ENCODE results near the gene TEX12.
"Not testable (repeated sequence)": the region's sequence is repeated elsewhere in the genome, so short reads cannot be mapped to it uniquely, and the experiment has no call there.

The TEX12 gene

GRCh38 chr11:112178936-112179335 lies 11.8 kb downstream of the TEX12 start:
- H3K4me3 Mint-ChIP-seq, result no peak overlapping the region
- ATAC-seq, result no peak
- peaks cover 19% of the 10 kb centered on the region for H3K4me1 Mint-ChIP-seq
- no peaks in the 10 kb centered on the region for H3K36me3 Mint-ChIP-seq
- DNase-seq (ENCODE audit: low spot score in 2 of 2), result no peak
- H3K27ac Mint-ChIP-seq, result no peak overlapping the region
- no peaks in the 10 kb centered on the region for H3K9me3 Mint-ChIP-seq

GRCh38 chr11:112179601-112180000 lies 12.4 kb downstream of the TEX12 start:
- Mint-ChIP-seq H3K9me3 (no peaks in the 10 kb centered on the region), H3K27ac (no peak overlapping the region), H3K4me3 (no peak overlapping the region), H3K4me1 (peaks cover 17% of the 10 kb centered on the region), H3K36me3 (no peaks in the 10 kb centered on the region)
- DNase-seq (ENCODE audit: low spot score in 2 of 2), result no peak
- peak; percentile 60 for ATAC-seq

- H3K9me3 Mint-ChIP-seq, result no peaks in the 10 kb centered on the region
- H3K4me3 Mint-ChIP-seq, result no peak overlapping the region
- ATAC-seq, result no peak
- no peak for DNase-seq (ENCODE audit: low spot score in 2 of 2)
- no peak overlapping the region for H3K27ac Mint-ChIP-seq
- H3K4me1 Mint-ChIP-seq, result peaks cover 7% of the 10 kb centered on the region
- no peaks in the 10 kb centered on the region for H3K36me3 Mint-ChIP-seq
These were observed 15.7 kb downstream of the TEX12 start for GRCh38 chr11:112182867-112183266.

- H3K27ac Mint-ChIP-seq, result no peak overlapping the region
- H3K9me3 Mint-ChIP-seq, result no peaks in the 10 kb centered on the region
- H3K36me3 Mint-ChIP-seq, result no peaks in the 10 kb centered on the region
- no peaks in the 10 kb centered on the region for H3K4me1 Mint-ChIP-seq
- ATAC-seq (no peak), DNase-seq (ENCODE audit: low spot score in 2 of 2) (no peak)
- H3K4me3 Mint-ChIP-seq, result no peak overlapping the region
These were observed 18.7 kb downstream of the TEX12 start for GRCh38 chr11:112185883-112186282.

- DNase-seq (ENCODE audit: low spot score in 2 of 2) (no peak), ATAC-seq (no peak)
- Mint-ChIP-seq H3K9me3 (no peaks in the 10 kb centered on the region), H3K27ac (no peak overlapping the region), H3K4me3 (no peak overlapping the region), H3K4me1 (no peaks in the 10 kb centered on the region), H3K36me3 (no peaks in the 10 kb centered on the region)
These were observed 19.1 kb downstream of the TEX12 start for GRCh38 chr11:112186304-112186703.

- not testable (repeated sequence) for ATAC-seq, H3K4me3 Mint-ChIP-seq
These were observed 27.9 kb downstream of the TEX12 start for GRCh38 chr11:112195113-112195512.

GRCh38 chr11:112195951-112196351 lies 28.8 kb downstream of the TEX12 start:
- no peak for DNase-seq (ENCODE audit: low spot score in 2 of 2)
- ATAC-seq, result no peak
- H3K4me3 Mint-ChIP-seq, result no peak overlapping the region
- no peaks in the 10 kb centered on the region for H3K4me1 Mint-ChIP-seq
- no peaks in the 10 kb centered on the region for H3K9me3 Mint-ChIP-seq
- H3K36me3 Mint-ChIP-seq, result no peaks in the 10 kb centered on the region
- H3K27ac Mint-ChIP-seq, result no peak overlapping the region

More at GRCh38 chr11:112195113-112195512, 27.9 kb downstream of the TEX12 start:
- DNase-seq (ENCODE audit: low spot score in 2 of 2); H3K9me3 Mint-ChIP-seq; H3K36me3 Mint-ChIP-seq; H3K4me1 Mint-ChIP-seq; H3K27ac Mint-ChIP-seq: not testable (repeated sequence)

- DNase-seq (ENCODE audit: low spot score in 2 of 2) (no peak), ATAC-seq (no peak)
- Mint-ChIP-seq H3K36me3 (no peaks in the 10 kb centered on the region), H3K27ac (no peak overlapping the region), H3K4me3 (no peak overlapping the region), H3K4me1 (no peaks in the 10 kb centered on the region), H3K9me3 (no peaks in the 10 kb centered on the region)
These were observed 29.4 kb downstream of the TEX12 start for GRCh38 chr11:112196519-112197087.

- H3K9me3 Mint-ChIP-seq; H3K4me1 Mint-ChIP-seq; H3K36me3 Mint-ChIP-seq; H3K4me3 Mint-ChIP-seq; ATAC-seq; H3K27ac Mint-ChIP-seq; DNase-seq (ENCODE audit: low spot score in 2 of 2): not testable (repeated sequence)
These were observed 31.9 kb downstream of the TEX12 start for GRCh38 chr11:112199101-112199500.

- H3K4me3 Mint-ChIP-seq, result no peak overlapping the region
- H3K9me3 Mint-ChIP-seq, result no peaks in the 10 kb centered on the region
- H3K4me1 Mint-ChIP-seq, result no peaks in the 10 kb centered on the region
- ATAC-seq, result no peak
- H3K27ac Mint-ChIP-seq, result no peak overlapping the region
- DNase-seq (ENCODE audit: low spot score in 2 of 2), result no peak
- no peaks in the 10 kb centered on the region for H3K36me3 Mint-ChIP-seq
These were observed 33.1 kb downstream of the TEX12 start for GRCh38 chr11:112200252-112200651.

- DNase-seq (ENCODE audit: low spot score in 2 of 2) (no peak), ATAC-seq (no peak)
- Mint-ChIP-seq H3K9me3 (no peaks in the 10 kb centered on the region), H3K4me3 (no peak overlapping the region), H3K4me1 (peaks cover 2% of the 10 kb centered on the region), H3K36me3 (no peaks in the 10 kb centered on the region), H3K27ac (no peak overlapping the region)
These were observed 38.9 kb downstream of the TEX12 start for GRCh38 chr11:112206071-112206470.

GRCh38 chr11:112210890-112211289 lies 43.7 kb downstream of the TEX12 start:
- no peak overlapping the region for H3K4me3 Mint-ChIP-seq
- ATAC-seq (no peak), DNase-seq (ENCODE audit: low spot score in 2 of 2) (no peak)
- H3K4me1 Mint-ChIP-seq, result peaks cover 15% of the 10 kb centered on the region
- no peaks in the 10 kb centered on the region for H3K9me3 Mint-ChIP-seq
- H3K36me3 Mint-ChIP-seq, result no peaks in the 10 kb centered on the region
- H3K27ac Mint-ChIP-seq, result no peak overlapping the region

- Mint-ChIP-seq H3K4me1 (peaks cover 15% of the 10 kb centered on the region), H3K4me3 (no peak overlapping the region), H3K27ac (no peak overlapping the region), H3K9me3 (no peaks in the 10 kb centered on the region), H3K36me3 (no peaks in the 10 kb centered on the region)
- no peak for DNase-seq (ENCODE audit: low spot score in 2 of 2)
- peak; percentile 67 for ATAC-seq
These were observed 44.4 kb downstream of the TEX12 start for GRCh38 chr11:112211536-112211935.

- Mint-ChIP-seq H3K4me3 (no peak overlapping the region), H3K4me1 (peaks cover 15% of the 10 kb centered on the region), H3K9me3 (no peaks in the 10 kb centered on the region), H3K36me3 (no peaks in the 10 kb centered on the region), H3K27ac (no peak overlapping the region)
- no peak for ATAC-seq
- DNase-seq (ENCODE audit: low spot score in 2 of 2), result no peak
These were observed 45.1 kb downstream of the TEX12 start for GRCh38 chr11:112212290-112212689.

GRCh38 chr11:112212710-112213109 lies 45.5 kb downstream of the TEX12 start:
- H3K4me1 Mint-ChIP-seq, result peaks cover 15% of the 10 kb centered on the region
- H3K9me3 Mint-ChIP-seq, result no peaks in the 10 kb centered on the region
- H3K27ac Mint-ChIP-seq, result no peak overlapping the region
- DNase-seq (ENCODE audit: low spot score in 2 of 2) (no peak), ATAC-seq (no peak)
- H3K36me3 Mint-ChIP-seq, result no peaks in the 10 kb centered on the region
- H3K4me3 Mint-ChIP-seq, result no peak overlapping the region

- peaks cover 15% of the 10 kb centered on the region for H3K4me1 Mint-ChIP-seq
These were observed 46.6 kb downstream of the TEX12 start for GRCh38 chr11:112213753-112214152.

GRCh38 chr11:112215621-112216020 lies 48.4 kb downstream of the TEX12 start:
- no peaks in the 10 kb centered on the region for H3K36me3 Mint-ChIP-seq
- H3K9me3 Mint-ChIP-seq, result no peaks in the 10 kb centered on the region
- H3K4me1 Mint-ChIP-seq, result peaks cover 21% of the 10 kb centered on the region
- ATAC-seq (no peak), DNase-seq (ENCODE audit: low spot score in 2 of 2) (no peak)
- H3K4me3 Mint-ChIP-seq, result no peak overlapping the region
- H3K27ac Mint-ChIP-seq, result no peak overlapping the region

More at GRCh38 chr11:112213753-112214152, 46.6 kb downstream of the TEX12 start:
- ATAC-seq, result no peak
- H3K27ac Mint-ChIP-seq, result no peak overlapping the region
- no peak overlapping the region for H3K4me3 Mint-ChIP-seq
- no peaks in the 10 kb centered on the region for H3K9me3 Mint-ChIP-seq
- DNase-seq (ENCODE audit: low spot score in 2 of 2), result no peak
- H3K36me3 Mint-ChIP-seq, result no peaks in the 10 kb centered on the region
